ENCODE measurements around the gene TSPAN3.
A peak's percentile ranks its signal among the peaks of the same experiment; 100 is the strongest.

The TSPAN3 gene

DNA sequence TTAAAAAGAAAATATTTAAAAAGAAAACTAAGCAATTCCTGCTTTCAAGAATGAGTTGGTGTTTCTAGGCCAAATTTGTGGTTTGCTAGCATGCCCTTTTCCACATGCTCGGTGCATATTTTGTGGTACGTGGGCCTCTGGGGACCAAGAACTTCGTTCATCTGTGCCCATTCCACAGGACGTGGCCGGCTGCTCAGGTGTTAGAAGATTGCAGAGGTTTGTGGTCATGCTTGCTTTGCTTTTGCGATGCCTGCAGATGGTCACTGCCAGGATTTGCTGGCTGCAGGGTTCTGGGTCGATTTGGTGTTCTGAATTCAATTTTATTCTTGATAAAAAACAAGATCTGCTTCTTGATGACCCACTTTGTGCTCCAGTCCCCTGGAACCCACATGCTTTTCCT lies 68.5 kb downstream of the TSPAN3 start:
- peak; percentile 41 for DNase-seq

DNA sequence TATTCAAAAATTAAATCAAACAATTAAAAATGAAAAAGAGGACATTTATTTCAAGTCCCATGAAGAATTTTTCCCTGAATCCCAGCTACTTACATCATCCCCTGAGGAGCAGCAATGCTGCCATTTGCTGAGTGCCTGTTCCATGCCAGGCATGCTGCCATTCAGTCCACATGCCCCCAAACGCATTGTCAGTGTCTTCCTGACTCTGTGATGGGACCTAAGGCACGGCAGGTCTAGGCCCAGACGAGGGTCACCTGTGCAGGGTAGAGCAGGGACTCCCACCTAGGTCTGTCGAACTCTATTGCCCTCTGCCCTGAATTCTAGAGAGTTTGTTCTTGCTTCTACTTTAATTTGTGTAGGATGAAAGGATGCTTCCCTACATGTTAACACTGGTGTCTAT lies 68.9 kb downstream of the TSPAN3 start:
- DNase-seq: no peak

DNA sequence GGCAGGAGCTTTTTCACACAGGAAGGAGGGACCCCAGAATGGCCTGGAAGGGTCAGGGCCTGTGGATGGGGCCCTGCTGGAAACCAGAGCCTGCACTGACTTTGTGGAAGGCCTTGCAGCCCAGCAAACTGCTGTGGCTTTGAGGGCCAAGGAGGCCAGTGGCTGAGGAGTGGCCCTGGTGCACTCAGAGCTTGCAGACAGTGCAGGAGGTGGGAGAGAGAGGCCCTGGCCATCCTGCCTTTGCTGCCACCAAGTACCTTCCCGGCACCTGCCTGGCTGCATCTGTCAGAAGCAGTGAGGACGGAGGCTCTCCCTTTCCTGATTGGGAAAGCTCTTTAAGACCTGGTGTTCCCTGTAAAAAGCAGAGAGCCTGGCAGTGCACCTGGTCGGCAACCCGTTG lies 69.6 kb downstream of the TSPAN3 start:
- no peak for DNase-seq

DNA sequence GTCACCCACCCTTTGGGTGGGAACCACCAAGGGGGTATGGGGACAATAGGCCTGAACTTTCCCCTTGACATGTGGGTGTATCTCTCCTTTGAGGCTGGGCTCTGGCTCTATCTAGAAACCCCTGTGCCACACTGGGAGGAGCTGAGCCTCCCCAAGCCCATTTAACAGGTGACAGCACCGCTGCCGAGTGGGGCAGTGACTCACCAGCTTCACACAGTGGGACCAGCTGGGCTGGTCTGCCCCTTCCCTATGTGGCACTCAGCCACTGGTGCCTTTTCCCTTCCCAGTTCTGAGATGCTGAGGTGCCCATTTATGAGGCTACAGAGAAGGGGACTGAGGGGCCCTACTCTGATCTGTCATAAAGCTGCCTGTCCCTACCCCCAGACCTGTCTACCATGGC lies 70.9 kb downstream of the TSPAN3 start:
- no peak for DNase-seq

DNA sequence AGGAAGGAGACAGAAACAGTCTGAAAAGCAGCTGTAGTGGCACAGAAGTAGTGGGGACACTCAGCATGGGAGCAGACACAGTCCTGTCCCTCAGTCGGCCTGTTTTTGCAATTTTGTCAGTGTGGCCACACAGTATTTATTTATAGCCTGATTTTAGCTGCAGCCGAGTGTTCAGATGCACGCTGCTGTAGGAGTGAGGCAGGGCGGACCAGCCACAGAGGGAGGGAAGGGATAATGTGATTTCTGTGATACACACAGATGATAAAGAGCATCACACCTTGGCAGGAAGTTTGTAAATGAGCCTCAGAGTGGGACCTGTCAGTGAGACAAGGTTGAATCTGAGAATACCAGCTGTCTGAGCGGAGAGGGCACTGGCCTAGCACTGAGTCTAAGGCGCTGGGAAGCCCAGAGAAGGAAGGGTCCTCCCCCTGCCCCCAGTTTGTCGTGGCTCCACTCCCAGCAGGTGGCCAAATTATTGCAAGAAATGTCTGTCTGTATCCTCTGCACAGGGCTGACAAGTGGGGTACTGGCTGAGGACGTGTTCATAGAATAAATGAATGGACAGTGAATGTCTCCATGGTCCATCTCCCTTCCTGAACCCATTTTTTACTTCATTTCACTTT lies 72.1 kb downstream of the TSPAN3 start:
- DNase-seq: no peak

DNA sequence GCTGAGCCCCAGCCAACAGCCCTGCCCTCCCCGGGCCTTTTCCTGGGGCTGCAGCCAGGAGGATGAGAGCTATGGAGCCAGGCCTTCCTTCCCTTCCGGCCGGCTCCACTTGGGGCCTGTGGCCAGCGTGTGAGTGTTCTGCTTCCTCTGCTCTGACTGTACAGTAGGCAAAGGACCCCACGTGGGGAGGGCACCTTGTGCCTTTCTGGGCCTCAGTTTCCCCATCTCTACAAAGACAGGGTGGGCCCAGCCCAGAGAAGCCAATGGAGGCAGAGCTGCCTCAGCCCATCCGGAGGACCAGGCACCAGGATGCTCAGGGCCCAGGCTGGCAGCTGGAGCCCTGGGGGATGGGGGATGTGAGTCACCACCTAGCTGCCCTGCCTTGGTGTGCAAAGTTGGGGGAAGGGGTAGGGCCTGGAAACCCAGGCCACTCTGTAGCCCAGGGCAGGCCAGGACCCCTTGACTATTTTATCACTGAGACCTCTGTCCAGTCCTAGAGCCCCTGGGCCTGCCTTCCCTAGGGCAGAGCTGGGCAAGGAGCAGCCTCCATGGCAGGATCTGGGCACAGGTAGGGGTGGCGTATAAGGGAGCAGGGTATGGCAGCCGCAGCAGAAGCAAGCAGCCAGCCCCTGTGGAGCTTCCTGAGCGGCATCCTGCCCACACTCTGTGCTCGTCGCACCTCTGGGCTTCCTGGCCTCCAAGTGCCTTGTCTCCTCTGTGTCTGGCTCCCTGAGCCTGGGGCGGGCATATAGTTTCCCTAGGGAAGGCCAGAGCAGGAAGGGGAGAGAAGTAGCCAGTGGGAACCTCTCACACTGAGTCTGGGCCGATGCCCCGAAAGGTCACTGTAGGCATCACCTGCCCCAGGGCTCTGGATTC lies 74.1 kb downstream of the TSPAN3 start:
- DNase-seq: peak; percentile 33

DNA sequence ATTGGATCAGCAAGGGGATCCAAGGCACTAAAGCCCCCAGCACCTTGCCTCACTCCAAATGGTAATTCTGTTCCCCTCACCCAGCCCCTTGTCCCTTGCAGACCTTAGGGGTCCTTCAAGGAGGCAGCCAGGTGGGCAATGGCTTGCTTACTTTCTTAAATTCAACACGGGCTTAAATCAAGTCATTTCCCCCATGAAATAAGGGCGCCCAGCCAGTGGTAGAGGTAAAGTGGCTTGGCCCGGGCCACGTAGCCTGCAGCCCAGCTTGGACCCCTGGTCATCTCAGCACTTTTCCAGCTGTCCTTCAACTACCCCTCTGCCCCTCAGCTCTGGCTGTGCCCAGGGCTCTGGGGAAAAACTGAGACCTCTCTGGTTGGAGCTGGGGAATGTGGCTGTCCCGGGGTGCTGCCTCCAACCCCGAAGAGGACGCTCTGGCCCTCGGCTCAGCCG lies 74.8 kb downstream of the TSPAN3 start:
- DNase-seq: no peak

DNA sequence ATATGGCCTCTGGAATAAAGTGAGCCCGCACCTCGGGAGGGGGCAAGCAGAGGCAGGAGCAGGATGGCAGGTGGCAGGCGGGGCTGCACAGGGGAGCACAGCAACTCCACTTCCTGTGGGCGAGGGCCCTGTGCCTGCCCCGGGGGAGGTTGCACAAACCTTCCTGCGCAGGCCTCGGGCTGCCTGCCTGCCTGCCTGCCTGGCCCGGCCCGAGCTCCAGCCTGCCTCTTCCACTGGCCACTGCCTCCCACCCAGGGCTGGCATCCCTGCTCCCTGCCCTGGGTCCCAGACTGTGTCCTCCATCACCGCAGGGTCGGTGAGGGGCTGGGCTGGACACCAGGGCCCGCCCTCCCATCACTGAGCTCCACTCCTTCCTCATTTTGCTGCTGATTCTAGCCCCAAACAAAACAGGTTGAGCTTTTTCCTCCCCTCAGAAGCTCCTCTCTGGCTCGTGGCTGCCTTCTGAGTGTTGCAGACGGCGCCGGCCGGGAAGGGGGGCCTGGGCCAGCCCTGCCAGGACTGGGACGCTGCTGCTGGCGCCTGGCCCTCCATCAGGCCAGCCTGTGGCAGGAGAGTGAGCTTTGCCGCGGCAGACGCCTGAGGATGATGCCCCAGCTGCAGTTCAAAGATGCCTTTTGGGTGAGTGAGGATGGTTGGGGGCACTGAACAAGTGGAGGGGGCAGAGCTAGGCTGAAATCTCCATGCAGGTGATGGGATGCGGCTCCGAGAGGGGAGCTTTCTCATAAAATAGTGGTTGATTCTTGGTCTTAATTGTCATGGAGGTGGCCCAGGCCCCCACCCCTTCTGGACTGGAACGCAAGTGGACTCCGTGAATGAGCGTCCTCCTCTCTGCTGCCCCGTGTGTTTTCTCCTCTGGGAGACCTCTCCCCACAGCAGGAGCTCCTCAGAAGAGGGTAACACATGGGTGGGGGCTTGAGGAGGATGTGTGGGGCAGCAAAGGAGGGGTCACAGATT lies 75.7 kb downstream of the TSPAN3 start, which contains the start of gene PSTPIP1:
TSS of gene PSTPIP1 (plus strand) at position 156 of the 975 bp plus-strand sequence. CDS start at position 604, 448 bp downstream.
- no peak for DNase-seq

DNA sequence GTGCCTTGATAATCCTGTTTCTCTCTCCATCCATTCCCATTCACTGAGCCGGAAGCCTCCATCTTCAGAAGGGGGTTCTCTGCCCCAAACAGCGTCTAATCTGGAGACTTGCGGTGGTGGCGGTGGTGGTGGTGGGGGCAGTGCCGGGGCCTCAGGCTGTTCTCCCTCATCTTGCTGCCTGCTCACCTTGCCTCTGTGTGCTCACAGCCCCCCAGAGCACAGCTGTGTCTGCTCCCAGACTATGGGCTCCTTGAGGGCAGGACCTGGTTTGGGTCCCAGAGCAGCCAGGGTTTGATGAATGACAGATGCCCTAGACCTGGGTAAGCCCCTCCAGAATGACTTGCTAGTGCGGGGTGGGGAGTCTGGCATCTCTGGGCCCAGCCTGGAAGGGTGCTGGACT lies 76.4 kb downstream of the TSPAN3 start:
- DNase-seq: no peak

DNA sequence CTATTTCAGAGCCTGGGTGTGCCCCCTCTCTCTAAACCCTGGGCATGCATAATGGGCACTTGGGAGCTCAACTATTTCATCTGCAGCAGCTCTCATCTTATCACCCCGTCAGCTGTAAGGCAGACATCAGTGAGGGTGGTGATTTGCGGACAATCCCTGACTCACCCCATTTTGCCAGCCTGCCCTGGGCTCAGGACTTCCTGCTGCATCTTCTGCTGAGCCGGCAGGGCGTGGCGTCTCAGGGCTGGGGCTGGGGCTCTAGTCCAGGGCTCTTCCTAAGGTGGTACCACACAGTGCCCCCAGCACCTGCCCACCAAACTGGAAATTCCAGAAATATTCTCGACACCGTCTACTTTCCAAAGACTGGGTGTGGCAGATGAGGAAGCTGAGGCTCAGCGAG lies 76.9 kb downstream of the TSPAN3 start:
- no peak for DNase-seq

DNA sequence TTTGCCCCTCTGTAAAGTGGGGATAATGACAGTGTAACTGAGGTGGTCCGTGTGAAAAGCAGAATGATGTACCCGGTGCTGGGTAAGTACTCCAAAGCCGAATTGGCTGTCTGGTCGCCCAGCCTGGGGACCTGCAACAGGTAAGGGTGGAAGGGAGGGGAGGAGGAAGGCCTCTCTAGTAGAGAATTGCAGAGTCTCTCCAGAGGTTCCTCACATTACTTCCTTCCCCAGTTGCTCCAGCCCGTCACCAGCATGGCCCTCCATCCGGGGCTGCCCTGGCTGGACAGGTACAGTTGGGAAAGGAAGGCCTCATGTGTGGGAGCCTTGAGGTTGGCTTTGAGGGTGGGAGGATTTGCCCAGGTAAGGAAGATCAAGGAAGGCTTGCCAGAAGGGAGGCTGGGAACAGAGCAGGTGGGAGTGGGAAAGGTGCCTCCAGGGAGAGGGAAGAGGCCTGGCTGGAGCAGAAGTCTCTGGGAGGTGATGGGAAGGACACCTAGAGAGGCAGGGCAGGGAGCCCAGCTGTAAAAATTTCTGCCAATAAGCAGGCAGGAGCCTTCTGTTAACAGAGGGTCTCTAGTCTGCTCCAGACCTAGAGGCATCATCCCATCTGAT lies 77.7 kb downstream of the TSPAN3 start:
- DNase-seq: no peak

DNA sequence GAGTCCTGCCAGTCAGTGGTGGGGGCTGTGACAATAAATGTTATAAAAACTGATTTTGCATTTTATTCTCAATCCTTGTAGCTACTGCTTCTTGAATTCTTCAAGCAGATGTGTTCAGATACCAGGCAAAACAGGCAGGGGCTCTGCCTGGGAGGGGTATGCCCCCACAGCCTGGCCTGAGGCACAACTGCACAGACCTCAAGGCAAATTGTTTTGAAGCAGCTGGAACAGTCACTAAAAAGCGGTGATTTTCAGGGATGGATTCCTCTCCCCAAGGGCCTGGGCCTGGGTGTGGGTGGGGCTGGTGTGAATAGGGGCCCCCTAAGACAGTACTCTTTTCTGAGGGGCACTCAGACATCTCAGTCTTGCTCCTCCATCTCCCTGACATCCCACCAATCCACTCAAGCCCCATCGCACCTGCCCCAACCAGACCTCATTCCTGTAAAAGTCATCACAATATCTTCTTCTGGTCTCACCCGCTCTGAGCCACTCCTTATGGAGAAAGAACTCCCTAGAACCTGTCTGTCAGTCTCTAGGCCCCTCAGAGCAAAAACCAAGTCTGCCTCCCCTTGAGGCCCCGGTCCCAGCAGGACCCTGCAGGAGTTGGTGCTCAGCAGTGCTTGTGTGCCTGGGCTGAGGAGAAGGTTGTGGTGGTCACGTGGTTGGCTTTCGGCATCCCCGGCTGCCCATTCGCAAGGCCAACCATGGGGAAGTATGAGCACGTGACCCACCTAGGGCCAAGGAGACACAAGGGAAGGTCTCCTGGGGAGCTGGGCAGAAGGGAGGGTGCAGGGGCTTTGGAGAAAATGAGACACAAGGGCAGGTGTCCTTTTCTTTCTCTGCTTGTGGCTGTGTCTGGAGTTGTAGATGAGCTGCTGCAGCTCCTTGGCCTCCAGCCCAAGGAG lies 78.9 kb downstream of the TSPAN3 start:
- DNase-seq: no peak
